OCI-M1 (cell line): ENCODE measurements around the gene ZNF862.

Experiments used
- DNase-seq: peaks from one replicate; lab custom pipeline; 2025; lab: John Stamatoyannopoulos, UW

ZNF862 gene

DNA sequence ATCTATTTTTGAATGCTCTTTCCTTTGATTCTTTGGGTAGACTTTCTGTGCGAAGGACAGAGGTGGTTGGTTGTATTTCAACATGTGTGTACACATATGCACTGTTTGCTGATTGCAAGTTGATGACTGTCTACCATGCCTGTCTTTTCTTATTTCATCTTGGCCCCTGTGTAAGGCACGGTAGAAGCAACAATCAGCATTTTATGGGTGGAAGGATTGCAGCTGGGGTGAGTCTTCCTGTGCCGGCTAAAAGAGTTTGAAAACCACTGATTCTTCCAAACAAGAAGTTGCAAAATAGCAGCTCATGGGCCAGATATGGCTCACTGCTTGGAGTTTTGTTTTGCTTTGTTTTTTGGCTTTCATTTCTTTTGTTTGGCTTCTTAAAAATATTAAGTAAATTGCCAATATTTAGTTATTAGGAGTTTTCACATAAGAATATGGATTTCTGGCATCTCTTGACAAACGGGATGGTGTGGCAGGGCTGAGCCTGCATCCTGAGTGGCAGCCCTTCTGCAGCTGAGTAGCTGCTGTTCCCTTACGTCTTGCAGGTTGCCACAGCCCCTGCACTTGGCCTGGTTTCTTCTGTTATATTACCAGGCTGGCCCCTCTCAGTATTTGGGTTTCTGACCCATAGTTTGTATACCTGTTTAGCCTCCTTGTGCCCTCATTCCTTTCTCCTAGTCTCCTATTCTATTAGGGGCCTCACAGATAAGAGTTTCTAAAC, 7.2 kb downstream of the ZNF862 start:
- DNase-seq = no peak

GRCh38 chr7:149846021-149846420, 7.8 kb downstream of the ZNF862 start:
- no peak for DNase-seq

DNA sequence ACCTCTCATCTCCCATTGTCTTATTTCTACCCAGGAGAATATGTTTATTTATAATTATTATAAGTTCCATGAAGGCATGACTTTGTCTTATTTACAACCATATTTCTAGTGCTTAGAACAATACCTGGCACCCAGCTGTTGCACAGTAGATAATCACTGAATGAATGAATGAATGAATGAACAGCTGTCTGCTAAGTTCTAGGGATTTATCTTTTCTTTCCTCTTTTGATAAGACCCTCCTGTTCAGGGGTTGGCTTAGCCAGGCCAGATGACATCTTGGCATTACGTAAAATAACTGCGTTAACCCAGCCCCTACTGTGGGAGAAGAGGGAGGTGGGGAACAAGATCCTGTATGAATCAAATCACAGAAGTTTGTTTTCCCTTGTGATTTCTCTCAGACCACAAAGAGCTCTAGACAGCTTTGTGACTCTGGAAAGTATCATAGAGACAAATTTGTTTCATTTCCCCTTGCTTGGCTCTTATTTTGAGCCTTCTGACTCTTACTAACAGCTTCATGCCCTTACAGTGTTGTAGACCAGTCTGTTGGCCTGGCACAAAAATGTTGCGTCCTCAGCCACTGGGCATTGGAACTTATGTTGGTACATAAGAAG, 8.4 kb downstream of the ZNF862 start:
- peak; percentile 11 for DNase-seq

- DNase-seq = no peak
These were observed 11.0 kb downstream of the ZNF862 start for GRCh38 chr7:149849174-149849573.

DNA sequence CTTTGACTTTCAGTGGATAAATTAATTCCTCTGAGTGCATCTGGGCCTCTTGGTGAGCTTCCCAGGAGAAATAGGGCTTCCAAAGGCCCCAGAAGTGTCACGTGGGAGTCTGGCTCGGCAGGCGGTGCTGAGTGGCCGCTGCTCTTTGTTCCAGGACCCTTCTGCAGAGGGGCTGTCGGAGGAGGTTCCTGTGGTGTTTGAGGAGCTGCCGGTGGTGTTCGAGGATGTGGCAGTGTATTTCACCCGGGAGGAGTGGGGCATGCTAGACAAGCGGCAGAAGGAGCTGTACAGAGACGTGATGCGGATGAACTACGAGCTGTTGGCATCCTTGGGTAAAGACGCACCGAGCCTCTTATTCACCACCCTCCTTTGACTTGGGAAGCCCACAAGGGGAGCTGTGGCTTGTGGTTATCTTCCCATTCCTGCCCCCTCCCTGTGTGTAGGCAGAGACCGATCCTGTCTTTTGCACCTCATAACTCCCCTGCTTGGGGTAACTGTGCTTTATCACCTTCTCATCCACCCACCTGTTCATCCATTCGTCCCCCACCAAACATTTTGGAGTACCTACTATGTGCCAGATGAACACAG, 11.9 kb downstream of the ZNF862 start:
- no peak for DNase-seq

- DNase-seq = no peak
These were observed 12.5 kb downstream of the ZNF862 start for GRCh38 chr7:149850716-149851115.

GRCh38 chr7:149851449-149851848, 13.3 kb downstream of the ZNF862 start:
- DNase-seq = no peak

- DNase-seq = no peak
These were observed 15.0 kb downstream of the ZNF862 start for GRCh38 chr7:149853157-149853556.

GRCh38 chr7:149854611-149855360, 16.6 kb downstream of the ZNF862 start:
- DNase-seq = peak; percentile 18

- DNase-seq = peak; percentile 2
These were observed 17.5 kb downstream of the ZNF862 start for GRCh38 chr7:149855361-149856305.

GRCh38 chr7:149856583-149856982, 18.4 kb downstream of the ZNF862 start:
- DNase-seq = no peak

GRCh38 chr7:149859369-149859768, 21.2 kb downstream of the ZNF862 start:
- DNase-seq = no peak

DNA sequence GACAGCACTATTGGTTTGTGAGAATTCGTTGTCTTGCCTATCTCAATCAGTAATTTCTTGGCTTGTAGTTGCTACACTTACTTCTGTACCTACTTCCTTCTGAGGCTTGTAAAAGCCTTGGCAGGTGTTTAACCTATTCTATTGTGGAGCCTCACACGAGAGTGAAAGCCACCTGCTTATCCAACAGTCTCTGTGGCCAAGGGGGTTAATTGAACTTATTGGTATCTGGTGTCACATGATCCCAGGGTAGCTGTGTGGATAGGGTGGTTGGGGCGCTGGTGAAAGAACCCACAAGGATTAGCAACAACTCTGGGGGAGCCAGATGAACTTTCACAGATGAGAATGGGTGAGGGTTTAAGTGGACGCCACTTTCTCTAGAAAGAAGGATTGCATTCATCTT, 21.7 kb downstream of the ZNF862 start:
- DNase-seq = no peak

DNA sequence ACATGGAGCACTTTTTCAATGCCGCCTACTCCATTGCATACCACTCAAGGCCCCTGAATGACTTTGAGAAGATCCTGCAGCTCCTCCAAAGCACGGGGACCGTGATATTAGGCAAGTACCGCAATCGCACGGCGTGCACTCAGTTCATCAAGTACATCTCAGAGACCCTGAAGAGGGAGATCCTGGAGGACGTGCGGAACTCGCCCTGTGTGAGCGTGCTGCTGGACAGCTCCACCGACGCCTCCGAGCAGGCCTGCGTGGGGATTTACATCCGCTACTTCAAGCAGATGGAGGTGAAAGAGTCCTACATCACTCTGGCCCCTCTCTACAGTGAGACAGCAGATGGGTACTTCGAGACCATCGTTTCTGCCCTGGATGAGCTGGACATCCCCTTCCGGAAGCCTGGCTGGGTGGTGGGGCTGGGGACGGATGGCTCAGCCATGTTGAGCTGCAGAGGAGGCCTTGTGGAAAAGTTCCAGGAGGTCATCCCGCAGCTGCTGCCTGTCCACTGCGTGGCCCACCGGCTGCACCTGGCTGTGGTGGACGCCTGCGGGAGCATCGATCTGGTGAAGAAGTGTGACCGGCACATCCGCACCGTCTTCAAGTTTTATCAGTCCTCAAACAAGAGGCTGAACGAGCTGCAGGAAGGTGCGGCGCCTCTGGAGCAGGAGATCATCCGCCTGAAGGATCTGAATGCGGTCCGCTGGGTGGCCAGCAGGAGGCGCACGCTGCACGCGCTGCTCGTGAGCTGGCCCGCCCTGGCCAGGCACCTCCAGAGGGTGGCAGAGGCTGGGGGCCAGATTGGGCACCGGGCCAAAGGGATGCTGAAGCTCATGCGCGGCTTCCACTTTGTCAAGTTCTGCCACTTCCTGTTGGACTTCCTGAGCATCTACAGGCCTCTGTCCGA, 22.9 kb downstream of the ZNF862 start:
- DNase-seq = no peak

- DNase-seq = no peak
These were observed 23.5 kb downstream of the ZNF862 start for GRCh38 chr7:149861728-149862045.

GRCh38 chr7:149862156-149862555, 24.0 kb downstream of the ZNF862 start:
- DNase-seq = no peak

DNA sequence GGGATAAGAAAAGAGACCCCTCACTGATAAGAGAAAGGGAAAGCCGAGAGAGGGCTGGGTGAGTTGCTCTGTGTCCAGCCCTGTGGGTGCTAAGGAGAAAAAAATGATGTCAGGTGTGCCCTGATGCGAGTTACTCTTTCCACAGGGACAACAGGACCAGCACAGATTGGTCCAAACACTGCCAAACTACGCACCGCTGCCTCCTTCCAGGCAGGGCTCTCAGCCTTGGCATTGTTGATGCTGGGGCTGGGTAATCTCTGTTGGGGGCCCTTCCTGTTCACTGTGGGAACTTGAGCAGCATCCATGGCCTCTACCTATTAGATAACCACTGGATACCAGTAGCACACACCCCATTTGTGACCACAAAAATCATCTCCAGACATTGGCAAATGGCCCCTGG, 25.3 kb downstream of the ZNF862 start:
- DNase-seq = no peak

DNA sequence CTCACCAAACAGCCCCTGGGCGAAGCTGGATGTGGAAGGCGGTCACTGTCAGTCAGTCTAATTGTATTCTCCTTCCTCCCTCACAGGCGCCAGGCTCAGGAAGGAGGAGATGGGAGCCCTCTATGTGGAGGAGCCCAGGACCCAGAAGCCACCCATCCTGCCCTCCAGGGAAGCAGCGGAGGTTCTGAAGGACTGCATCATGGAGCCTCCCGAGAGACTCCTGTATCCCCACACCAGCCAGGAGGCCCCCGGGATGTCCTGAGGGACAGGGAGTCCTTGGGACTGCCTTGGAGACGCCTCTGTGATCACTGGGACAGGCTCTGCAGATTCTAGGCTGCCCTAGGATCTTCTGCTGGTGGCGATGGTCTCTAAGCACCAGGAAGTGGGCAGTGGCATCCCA, 25.8 kb downstream of the ZNF862 start:
- DNase-seq = no peak

- no peak for DNase-seq
These were observed 26.6 kb downstream of the ZNF862 start for GRCh38 chr7:149864751-149865150.

DNA sequence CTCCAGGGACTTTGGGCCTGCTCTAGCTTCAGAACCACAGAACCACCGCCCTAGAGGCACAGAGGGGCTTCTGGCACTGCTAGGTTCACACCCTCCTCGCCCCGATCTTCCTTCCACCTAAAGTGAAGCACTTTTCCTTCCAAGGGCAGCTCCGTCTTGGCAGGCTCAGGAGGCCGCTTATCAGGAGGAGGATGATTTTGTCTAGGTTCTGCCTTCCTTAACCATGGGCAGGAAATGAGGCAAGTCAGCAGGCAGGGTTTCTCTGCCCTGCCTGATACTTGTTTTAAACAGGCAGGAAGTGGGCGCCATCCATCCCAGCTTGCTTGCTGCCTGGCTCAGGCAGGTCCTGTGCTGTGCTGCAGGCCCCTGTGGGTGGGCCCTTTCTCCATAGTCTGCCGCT, 27.3 kb downstream of the ZNF862 start:
- DNase-seq = no peak
